Upper lobe of left lung (tissue), 6 donors: ENCODE results near the gene PUSL1. TPM values are rescaled to one million over a fixed set of nuclear protein-coding genes. Genes with fewer than 3 reads are reported as not detected.

Experiments
- ATAC-seq, 2 donors: fragments of 200-7000 bp; cut with Tn5 transposase; one replicate each; pipeline ENCODE4 v1.9.1; 2022; ENCODE audit warnings: mild to moderate bottlenecking in 2 of 2, moderate library complexity in 2 of 2; ENCODE audit not compliant: low FRiP score in 2 of 2
- DNase-seq, 2 donors: peaks; one replicate each; pipeline ENCODE4 v3.0.0-alpha.2; 2019 to 2020
- H3K27ac ChIP-seq, 4 donors: fragments of 200-600 bp; sonication (generic); one replicate each; pipeline ENCODE4 v1.5.1; 2016 to 2019
- H3K27me3 ChIP-seq, 4 donors: fragments of 200-600 bp; sonication (generic); one replicate each; pipeline ENCODE4 v1.5.1; 2017 to 2019
- H3K36me3 ChIP-seq, 4 donors: fragments of 200-600 bp; sonication (generic); one replicate each; pipeline ENCODE4 v1.5.1; 2016 to 2019
- H3K4me1 ChIP-seq, 4 donors: fragments of 200-600 bp; sonication (generic); one replicate each; pipeline ENCODE4 v1.5.1; 2018 to 2019
- H3K4me3 ChIP-seq, 4 donors: fragments of 200-600 bp; sonication (generic); one replicate each; pipeline ENCODE4 v1.5.1; 2017 to 2019; ENCODE audit warnings: mild to moderate bottlenecking in 2 of 4, moderate library complexity in 1 of 4
- H3K9me3 ChIP-seq, 4 donors: fragments of 200-600 bp; sonication (generic); one replicate each; pipeline ENCODE4 v1.5.1; 2018 to 2019
- EP300 ChIP-seq, 4 donors: sonication (generic); formaldehyde crosslinking; IDR thresholded peaks; one replicate each; pipeline ENCODE4 v1.5.1; 2017; ENCODE audit warnings: antibody characterized with exemption in 4 of 4, control low read depth in 2 of 4
- POLR2A ChIP-seq, 4 donors: fragments of 450-650 bp; IDR thresholded peaks; one replicate each; pipeline ENCODE4 v1.5.1; 2016 to 2017; ENCODE audit warnings: antibody characterized with exemption in 4 of 4, mild to moderate bottlenecking in 2 of 4
- POLR2AphosphoS5 ChIP-seq, 2 donors: sonication (generic); formaldehyde crosslinking; IDR thresholded peaks; one replicate each; pipeline ENCODE4 v1.5.1; 2017; ENCODE audit warnings: antibody characterized with exemption in 2 of 2
- WGBS, 2 donors: methylation state at CpG; one replicate each; pipeline ENCODE4 v1.1.5; 2017 to 2018; 5-methylcytosine and 5-hydroxymethylcytosine counted together
- total RNA-seq, 6 donors: library from RNA; depleted of rRNA in 4 of 6; stranded (reverse); fragments of >200 nt in 4 of 6; gene quantifications; one replicate each; pipeline versions ENCODE4 v1.1.0 to v1.2.1, GENCODE V29; 2016 to 2021
- TF ChIP-seq, protein P1 (sequence below), 6 experiments: fragments of 450-650 bp in 4 of 6; fragments of 200-600 bp in 2 of 6; sonication (generic) in 2 of 6; IDR thresholded peaks; one replicate each; pipeline ENCODE4 v1.5.1; 2016 to 2019; ENCODE audit warnings: antibody characterized with exemption in 6 of 6
- donor health status: DM: no; HTN: no; CAD: no; lungs with moderate emphysema.
- donor health status: DM: no; HTN: yes; CAD: no; lungs with severe emphysema.

Gene PUSL1
- total RNA-seq, 6 donors from 2014 or later = 16.8 to 38.8 (median 23.0) TPM

DNA sequence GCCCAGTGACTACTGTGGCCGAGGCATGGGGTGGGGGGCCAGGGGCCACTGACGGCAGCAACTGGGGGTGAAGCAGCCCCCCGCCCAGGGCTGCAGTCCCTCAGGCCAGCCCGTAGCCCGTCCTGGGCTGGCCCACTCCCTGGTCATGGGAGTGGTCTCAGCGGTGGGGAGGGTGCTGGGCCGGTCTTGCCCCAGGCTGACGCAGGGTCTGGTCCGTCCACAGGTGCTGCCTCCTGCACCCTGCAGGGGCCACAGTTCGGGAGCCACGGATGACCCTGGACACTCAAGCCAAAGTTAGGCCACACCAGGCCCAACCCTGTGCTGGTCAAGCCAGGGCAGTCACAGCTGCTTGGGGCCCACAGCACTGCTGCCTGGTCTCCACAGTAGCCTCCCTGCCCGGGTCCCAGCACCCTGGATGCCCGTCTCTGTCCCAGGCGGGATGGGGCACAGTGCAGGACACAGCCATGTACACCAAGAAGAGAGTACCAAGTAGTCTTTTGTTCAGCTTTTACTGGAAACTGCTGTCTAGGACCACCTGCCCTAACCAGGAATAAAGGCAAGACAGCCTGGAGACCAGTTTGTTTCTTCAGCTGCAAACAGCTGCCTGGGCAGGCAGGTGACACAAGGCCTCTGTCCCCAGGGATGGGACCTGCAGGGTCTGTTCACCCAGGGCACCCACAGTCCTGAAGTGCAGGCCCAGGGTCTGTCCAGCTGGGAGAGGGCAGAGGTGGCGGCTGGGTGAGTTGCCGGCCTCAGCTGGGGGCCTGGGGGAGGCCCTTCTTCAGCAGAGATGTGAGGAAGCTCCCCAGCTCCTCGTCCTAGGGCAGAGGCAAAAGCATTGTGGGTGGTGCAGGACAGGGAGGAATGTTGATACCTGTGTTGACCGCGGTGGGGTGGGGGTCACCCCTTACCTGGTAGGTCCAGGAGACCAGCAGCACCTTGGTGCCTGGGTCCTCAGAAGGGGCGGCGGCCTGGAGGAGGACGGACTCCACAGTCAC, 3.0 kb downstream of the PUSL1 start:
- peaks cover 19 to 61% (median 54%) of the 10 kb centered on the region in 4 donors for H3K36me3 ChIP-seq
- ATAC-seq = no peak

DNA sequence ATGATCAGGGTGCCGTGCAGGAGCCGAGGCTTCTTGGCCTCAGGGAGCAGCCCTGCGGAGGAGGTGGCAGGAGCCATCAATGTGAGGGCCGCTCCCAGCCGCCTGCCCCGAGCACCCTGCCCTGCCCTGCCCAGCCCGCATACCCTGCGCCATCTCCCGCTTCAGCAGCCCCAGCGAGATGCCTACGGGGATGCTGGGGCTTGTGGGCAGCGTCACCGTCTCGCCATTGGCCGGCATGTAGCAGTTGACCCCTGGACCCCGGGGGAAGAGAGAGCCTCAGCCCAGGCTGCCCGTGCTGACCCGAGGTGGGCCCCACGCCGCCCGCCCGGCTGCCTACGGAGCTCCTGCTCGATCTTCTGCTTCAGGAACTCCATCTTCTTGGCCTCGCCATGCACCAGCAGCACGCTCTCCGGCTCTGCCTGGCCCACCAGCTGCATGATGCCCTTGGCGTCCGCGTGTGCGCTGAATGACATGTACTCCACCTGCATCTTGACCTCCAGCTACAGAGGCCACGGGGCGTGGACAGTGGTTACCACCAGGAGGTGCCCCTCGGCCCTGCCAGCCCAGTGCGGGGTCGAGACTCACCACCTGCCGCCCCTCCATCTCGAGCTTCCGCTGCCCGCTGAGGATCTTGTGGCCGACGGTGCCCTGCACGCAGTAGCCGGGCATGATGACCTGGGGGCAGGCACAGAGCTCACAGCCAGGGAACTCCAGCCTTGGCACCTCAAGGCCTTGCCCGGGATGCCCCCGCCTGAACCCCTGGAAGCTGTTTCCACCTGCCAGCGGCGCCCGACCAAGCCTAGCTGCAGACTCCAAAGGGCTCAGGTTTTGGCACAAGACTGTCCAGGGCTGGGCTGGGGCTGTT, 4.3 kb downstream of the PUSL1 start:
- Histone ChIP-seq H3K9me3 (no peaks in the 10 kb centered on the region), H3K27me3 (no peaks in the 10 kb centered on the region), H3K27ac (no peak overlapping the region), H3K36me3 (peaks cover 19 to 68% (median 54%) of the 10 kb centered on the region in 4 donors), H3K4me3 (no peak overlapping the region), H3K4me1 (peaks cover 11 to 21% (median 14%) of the 10 kb centered on the region in 4 donors)
- ATAC-seq (no peak), DNase-seq (peak in 1 of 2 donors; percentile 80)
- 93 to 95% methylated on average over 31 to 47 of the region's 49 CpGs for WGBS, 2 donors
- TF ChIP-seq POLR2A (IDR thresholded peaks at IDR 0.05) (no peak), EP300 (IDR thresholded peaks at IDR 0.05) (no peak)
- TF ChIP-seq, protein P1, sequence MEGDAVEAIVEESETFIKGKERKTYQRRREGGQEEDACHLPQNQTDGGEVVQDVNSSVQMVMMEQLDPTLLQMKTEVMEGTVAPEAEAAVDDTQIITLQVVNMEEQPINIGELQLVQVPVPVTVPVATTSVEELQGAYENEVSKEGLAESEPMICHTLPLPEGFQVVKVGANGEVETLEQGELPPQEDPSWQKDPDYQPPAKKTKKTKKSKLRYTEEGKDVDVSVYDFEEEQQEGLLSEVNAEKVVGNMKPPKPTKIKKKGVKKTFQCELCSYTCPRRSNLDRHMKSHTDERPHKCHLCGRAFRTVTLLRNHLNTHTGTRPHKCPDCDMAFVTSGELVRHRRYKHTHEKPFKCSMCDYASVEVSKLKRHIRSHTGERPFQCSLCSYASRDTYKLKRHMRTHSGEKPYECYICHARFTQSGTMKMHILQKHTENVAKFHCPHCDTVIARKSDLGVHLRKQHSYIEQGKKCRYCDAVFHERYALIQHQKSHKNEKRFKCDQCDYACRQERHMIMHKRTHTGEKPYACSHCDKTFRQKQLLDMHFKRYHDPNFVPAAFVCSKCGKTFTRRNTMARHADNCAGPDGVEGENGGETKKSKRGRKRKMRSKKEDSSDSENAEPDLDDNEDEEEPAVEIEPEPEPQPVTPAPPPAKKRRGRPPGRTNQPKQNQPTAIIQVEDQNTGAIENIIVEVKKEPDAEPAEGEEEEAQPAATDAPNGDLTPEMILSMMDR (IDR thresholded peaks at IDR 0.05) = no peak

More for the DNA sequence above, 3.0 kb downstream of the PUSL1 start:
- no peaks in the 10 kb centered on the region for H3K27me3 ChIP-seq
- no peaks in the 10 kb centered on the region for H3K9me3 ChIP-seq
- peak in 1 of 2 donors; percentile 68 for DNase-seq
- H3K27ac ChIP-seq = no peak overlapping the region
- TF ChIP-seq, protein P1 (IDR thresholded peaks at IDR 0.05) = no peak
- peaks cover 15 to 29% (median 22%) of the 10 kb centered on the region in 4 donors for H3K4me1 ChIP-seq
- H3K4me3 ChIP-seq = no peak overlapping the region
- 90% methylated on average over 2 to 16 of the region's 22 CpGs for WGBS, 2 donors

DNA sequence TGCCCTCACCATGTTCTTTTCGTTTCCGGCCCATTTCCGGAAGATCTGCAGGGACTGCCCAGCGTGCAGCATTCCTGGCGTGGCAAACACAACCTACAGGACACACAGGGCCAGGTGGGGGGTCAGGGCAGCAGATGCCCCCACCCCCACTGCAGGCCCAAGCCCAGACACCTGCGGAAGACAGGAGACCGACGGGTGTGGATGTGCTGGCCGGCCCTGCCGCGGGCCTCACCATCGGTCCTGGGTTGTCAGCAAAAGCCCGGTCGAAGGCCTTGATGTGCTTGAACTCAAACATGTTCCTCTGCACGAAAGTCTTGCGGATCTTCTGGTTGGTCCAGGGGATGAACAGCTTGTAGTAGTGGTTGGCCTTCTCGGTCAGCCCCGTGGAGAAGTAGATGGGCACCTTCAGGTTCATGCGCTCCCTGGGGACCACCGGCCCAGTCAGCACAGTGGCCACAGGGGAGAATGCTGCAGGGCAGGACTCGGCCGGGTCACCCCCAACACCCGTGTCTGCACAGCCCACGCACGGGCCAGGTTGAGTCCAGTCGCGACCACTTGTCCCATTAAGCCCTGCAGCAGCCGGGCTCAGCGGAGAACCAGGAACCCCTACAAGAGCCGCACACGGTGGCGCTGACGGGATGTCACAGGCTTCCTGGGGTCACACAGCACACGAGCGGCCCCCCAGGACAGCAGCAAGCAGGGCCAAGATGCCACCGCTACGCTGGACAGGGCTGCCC, 5.3 kb downstream of the PUSL1 start:
- Histone ChIP-seq H3K4me1 (peaks cover 18 to 30% (median 22%) of the 10 kb centered on the region in 4 donors), H3K36me3 (peaks cover 19 to 76% (median 58%) of the 10 kb centered on the region in 4 donors), H3K9me3 (no peaks in the 10 kb centered on the region), H3K27me3 (no peaks in the 10 kb centered on the region), H3K4me3 (no peak overlapping the region), H3K27ac (no peak overlapping the region)
- DNase-seq (peak in 1 of 2 donors; percentile 67), ATAC-seq (no peak)
- TF ChIP-seq POLR2AphosphoS5 (IDR thresholded peaks at IDR 0.05) = no peak
- TF ChIP-seq POLR2A (IDR thresholded peaks at IDR 0.05) = no peak
- TF ChIP-seq EP300 (IDR thresholded peaks at IDR 0.05) = no peak
- 93 to 100% methylated on average over 5 to 37 of the region's 37 CpGs for WGBS, 2 donors

DNA sequence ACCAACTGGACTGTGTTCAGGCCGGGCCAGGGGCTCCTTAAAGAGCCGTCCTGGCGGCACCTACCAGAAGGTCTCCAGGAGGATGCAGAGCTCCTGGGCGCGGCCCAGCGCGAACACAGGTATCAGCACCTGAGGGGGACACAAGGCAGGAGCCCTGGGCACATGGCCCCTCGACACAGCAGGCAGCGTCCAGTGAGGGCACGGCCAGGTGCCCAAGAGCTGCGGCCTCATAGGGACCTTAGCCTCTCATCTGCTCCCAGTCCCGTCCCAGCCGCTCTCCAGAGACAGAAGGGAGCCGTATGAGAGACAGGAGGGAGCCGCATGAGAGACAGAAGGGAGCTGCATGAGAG, 5.8 kb downstream of the PUSL1 start:
- Histone ChIP-seq H3K36me3 (peaks cover 19 to 81% (median 63%) of the 10 kb centered on the region in 4 donors), H3K9me3 (no peaks in the 10 kb centered on the region), H3K27me3 (no peaks in the 10 kb centered on the region), H3K4me1 (peaks cover 17 to 27% (median 23%) of the 10 kb centered on the region in 4 donors), H3K27ac (no peak overlapping the region), H3K4me3 (no peak overlapping the region)
- DNase-seq (no peak), ATAC-seq (no peak)
- TF ChIP-seq, protein P1 (IDR thresholded peaks at IDR 0.05) = no peak
- TF ChIP-seq POLR2A (IDR thresholded peaks at IDR 0.05) = no peak
- TF ChIP-seq EP300 (IDR thresholded peaks at IDR 0.05) = no peak
- WGBS, 2 donors = 81 to 90% methylated on average over 3 to 15 of the region's 15 CpGs
